GM19324 (cell line): Measurements from ENCODE around the gene PRSS1.
"Not testable (repeated sequence)": the region's sequence is repeated elsewhere in the genome, so short reads cannot be mapped to it uniquely, and the experiment has no call there.

Source experiments
- ATAC-seq: cut with Tn5 transposase; IDR thresholded peaks from one replicate; pipeline ENCODE4 v1.9.1; 2021; ENCODE audit warnings: mild to moderate bottlenecking, moderate library complexity; ENCODE audit not compliant: unreplicated experiment, low FRiP score

Gene PRSS1

DNA sequence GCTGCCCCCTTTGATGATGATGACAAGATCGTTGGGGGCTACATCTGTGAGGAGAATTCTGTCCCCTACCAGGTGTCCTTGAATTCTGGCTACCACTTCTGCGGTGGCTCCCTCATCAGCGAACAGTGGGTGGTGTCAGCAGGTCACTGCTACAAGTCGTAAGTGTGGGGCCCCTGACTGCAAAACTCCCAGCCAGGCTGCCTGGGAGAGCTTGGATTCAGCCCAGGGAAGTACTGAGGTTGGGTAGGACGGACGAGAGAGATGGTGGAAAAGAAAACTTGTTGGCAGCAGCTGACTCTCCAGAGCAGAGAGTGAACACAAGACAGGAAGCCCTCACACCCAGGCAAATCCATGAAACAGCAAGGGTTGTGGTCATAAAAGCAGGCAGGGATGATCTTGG is 22.8 kb downstream of the PRSS1 start:
- no peak for ATAC-seq

GRCh38 chr7:142772673-142773072 is 23.4 kb downstream of the PRSS1 start:
- no peak for ATAC-seq

- no peak for ATAC-seq
Measured at GRCh38 chr7:142773230-142773629, 24.0 kb downstream of the PRSS1 start.

DNA sequence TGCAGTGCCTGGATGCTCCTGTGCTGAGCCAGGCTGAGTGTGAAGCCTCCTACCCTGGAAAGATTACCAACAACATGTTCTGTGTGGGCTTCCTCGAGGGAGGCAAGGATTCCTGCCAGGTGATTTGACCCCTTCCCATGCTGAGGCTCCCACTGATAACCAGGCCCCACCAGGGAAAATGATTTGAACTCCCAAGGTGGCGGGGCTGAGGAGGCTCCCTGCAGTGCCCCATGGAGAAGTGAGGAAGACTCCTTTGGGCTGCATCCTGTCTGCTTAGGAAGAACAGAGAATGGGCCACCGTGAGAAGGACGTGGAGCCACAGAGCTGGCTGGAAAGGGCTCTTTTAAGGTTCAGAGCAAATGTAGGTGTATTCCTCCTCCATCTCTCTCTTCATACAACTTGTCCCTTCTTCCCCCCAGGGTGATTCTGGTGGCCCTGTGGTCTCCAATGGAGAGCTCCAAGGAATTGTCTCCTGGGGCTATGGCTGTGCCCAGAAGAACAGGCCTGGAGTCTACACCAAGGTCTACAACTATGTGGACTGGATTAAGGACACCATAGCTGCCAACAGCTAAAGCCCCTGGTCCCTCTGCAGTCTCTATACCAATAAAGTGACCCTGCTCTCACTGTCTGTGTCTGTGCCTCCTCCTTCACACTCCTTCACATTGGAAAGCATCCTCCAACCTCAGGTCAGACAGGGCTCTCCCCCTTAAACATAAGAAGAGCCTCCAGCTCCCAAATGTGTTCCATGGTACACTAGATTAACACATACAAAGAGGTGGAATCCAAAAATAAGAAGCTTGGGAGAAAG is 24.9 kb downstream of the PRSS1 start:
- no peak for ATAC-seq

DNA sequence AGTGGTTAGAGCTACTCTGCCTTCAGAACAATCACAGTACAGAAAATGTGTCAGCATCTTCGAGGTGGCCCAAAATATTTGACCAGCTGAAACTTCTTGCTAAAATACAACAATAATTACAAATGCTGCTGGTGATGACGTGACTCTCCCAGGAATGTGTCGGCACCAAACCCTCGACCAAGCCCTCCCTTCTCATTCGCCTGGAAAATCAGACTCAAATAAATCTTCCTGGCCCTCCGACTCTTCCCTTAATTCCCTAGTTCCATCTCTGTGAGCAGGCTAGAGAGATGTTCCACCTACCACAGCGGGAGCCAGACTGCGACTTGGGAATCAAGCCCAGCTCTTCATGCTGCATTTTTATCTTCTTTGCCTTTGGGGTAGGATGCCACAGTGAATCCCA is 25.6 kb downstream of the PRSS1 start:
- no peak for ATAC-seq

DNA sequence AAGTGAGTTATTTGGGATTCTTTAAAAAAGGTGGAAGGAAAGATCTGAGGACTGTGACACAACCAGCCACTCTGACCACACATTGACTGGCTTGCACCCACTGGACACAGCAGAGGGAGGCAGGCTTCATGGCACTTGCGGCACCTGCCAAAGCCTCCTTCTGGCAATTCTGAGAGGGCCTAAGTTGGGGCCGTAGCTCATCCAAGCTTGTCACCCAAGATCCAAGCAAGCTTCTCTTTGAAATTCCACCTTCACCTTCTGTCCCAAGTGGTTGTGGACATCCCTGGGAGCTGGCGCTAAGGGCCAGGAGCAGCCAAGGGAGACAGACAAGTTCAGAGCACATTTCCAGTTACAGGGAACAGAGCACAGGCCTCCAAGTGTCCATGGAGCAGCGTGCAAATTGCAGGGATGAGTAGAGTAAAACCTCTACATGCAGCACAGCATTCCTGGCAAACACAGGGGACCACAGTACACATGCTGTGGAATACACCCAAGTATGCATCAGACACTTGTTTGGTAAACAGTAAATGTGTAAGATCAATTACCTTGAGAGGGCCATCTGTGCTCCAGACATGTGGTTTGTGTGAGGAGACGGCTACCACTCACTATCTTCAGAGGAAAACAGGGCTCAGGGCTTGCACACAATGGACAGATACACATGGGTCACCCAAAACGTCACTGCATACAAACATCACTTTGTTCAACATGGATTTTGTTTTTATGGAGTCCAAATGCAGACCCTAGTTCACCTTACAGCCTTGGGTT is 26.3 kb downstream of the PRSS1 start:
- not testable (repeated sequence) for ATAC-seq

- no peak for ATAC-seq
Measured at GRCh38 chr7:142776206-142776844, 27.1 kb downstream of the PRSS1 start.

GRCh38 chr7:142776845-142777225 is 27.6 kb downstream of the PRSS1 start:
- not testable (repeated sequence) for ATAC-seq

DNA sequence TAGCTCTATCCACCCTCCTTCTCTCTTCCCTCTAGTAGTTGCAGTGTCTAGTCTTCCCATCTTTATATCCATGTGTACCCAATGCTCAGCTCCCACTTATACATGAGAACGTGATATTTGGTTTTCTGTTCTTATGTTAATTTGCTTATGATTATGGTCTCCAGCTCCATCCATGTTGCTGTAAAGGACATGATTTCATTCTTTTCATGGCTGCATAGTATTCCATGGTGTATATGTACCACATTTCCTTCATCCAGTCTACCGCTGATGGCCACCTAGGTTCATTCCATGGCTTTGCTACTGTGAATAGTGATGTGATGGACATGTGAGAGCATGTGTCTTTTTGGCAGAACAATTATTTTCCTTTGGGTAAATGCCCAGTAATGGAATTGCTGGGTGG is 28.0 kb downstream of the PRSS1 start:
- ATAC-seq: no peak

DNA sequence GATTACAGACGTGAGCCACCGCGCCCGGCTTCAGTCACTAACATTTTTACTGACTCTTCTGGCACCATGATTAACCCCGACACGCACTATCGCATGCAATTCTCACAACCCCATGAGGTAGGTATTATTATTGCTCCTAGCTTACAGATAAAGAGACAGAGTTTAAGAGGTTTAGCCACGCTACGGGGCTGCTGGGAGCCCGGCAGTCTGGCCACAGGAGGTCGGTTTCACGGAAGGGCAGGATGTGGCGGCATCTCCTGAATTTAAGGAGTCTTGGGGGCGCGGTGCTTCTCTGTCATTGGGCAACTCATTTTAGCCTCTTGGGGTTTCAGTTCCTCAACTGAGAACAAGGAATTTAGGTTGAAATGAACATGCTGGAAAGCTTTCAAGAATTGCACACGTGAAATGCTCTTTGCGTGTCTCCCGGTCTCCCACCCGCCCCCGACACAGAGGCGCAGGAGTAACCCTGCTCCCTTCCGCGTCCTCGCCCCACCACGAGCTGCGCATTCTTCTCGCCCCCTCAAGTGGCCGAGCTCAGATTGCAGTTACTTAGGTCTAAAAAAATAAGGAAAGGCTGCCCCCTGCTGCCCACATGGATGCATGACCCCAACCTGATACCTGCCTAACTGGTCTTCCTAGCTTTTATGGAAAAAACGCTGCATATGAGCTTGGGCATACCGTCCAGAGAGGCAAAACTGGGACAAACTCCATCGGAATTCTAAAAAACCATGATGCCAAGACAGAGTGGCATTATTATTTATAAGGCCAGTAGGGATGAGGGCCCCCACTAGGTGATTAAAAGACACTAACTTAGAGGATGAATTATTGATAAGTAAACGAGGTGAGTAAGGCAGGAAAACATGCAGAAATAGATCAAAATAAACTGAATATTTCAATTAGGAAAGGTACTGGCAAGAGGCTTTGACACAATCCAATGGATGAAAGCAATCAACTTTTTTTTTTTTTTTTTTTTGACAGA is 33.9 kb downstream of the PRSS1 start:
- ATAC-seq: peak; percentile 88

GRCh38 chr7:142784096-142784495 is 34.8 kb downstream of the PRSS1 start:
- no peak for ATAC-seq

GRCh38 chr7:142784716-142785115 is 35.4 kb downstream of the PRSS1 start:
- ATAC-seq: no peak

DNA sequence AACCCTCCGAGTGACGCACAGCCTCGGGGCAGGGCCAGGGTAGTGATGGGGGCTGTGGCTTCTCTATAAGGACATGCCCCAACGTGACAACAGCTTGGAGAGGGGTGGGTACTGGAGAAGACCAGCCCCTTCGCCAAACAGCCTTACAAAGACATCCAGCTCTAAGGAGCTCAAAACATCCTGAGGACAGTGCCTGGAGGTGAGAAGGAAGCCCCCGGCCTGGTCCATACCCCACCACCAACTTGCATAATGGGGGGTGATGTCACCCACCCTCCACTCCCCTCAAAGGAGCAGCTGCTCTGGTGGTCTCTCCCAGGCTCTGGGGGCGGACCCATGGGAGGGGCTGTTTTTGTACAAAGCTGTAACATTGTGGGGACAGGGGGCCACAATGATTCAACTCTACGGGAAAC is 36.6 kb downstream of the PRSS1 start:
- ATAC-seq: no peak

DNA sequence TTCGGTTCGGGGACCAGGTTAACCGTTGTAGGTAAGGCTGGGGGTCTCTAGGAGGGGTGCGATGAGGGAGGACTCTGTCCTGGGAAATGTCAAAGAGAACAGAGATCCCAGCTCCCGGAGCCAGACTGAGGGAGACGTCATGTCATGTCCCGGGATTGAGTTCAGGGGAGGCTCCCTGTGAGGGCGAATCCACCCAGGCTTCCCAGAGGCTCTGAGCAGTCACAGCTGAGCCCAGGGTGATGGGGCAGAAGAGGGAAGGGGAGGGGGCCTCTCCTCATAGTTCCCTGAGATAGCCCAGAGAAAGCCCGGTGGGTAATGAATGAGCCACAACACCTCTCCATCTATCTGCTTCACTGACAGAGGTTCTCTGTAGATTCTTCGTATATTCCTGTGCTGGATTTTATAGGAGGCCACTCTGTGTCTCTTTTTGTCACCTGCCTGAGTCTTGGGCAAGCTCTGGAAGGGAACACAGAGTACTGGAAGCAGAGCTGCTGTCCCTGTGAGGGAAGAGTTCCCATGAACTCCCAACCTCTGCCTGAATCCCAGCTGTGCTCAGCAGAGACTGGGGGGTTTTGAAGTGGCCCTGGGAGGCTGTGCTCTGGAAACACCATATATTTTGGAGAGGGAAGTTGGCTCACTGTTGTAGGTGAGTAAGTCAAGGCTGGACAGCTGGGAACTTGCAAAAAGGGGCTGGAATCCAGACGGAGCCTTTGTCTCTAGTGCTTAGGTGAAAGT is 37.9 kb downstream of the PRSS1 start:
- no peak for ATAC-seq

GRCh38 chr7:142787783-142788182 is 38.5 kb downstream of the PRSS1 start:
- no peak for ATAC-seq

GRCh38 chr7:142788303-142789289 is 39.3 kb downstream of the PRSS1 start:
- no peak for ATAC-seq

GRCh38 chr7:142789441-142789840 is 40.2 kb downstream of the PRSS1 start:
- no peak for ATAC-seq

DNA sequence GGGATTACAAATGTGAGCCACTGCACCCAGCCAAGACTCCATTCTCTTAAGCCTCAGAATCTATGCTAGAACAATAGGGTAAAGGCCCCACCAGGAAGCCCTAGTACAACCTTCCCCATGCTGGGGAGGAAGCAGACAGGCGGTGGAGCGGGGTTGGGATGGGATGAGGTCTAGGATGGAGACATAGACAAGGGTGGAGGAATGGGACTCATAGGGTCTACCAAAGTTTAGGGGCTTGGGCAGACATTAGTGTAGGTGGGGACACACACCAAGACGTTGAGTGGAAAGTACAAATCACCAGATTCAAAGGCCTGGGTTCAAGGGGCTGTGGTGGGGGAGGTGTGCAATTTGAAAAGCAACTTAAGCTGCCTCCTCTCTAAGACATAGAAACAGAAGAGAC is 40.8 kb downstream of the PRSS1 start:
- no peak for ATAC-seq
